Endodermal cell (in vitro differentiated cells): ENCODE measurements around the gene PLRG1. TPM values are rescaled to one million over a fixed set of nuclear protein-coding genes. Genes with fewer than 3 reads are reported as not detected.
"Not testable (repeated sequence)": the region's sequence is repeated elsewhere in the genome, so short reads cannot be mapped to it uniquely, and the experiment has no call there.

Experiments used
- DNase-seq: peaks from one replicate; pipeline ENCODE4 v3.0.0-alpha.2; 2017
- H3K27ac ChIP-seq: 2 replicates; pipeline ENCODE4 v1.5.1; 2013; ENCODE audit warnings: mild to moderate bottlenecking, low read depth, low read length, moderate library complexity
- H3K27me3 ChIP-seq: 2 replicates; pipeline ENCODE4 v1.6.1; 2013; ENCODE audit warnings: mild to moderate bottlenecking, low read length, moderate library complexity; ENCODE audit not compliant: insufficient read depth, control insufficient read depth, poor library complexity, severe bottlenecking
- H3K36me3 ChIP-seq: 2 replicates; pipeline ENCODE4 v1.7.0; 2013; ENCODE audit warnings: mild to moderate bottlenecking, low read length, moderate library complexity; ENCODE audit not compliant: control insufficient read depth, insufficient read depth
- H3K4me1 ChIP-seq: one replicate; pipeline ENCODE4 v1.7.0; 2013; ENCODE audit warnings: low read length; ENCODE audit not compliant: control insufficient read depth, insufficient read depth
- H3K4me3 ChIP-seq: 2 replicates; pipeline ENCODE4 v1.5.1; 2013; ENCODE audit warnings: mild to moderate bottlenecking, low read length, moderate library complexity
- H3K9ac ChIP-seq: 2 replicates; pipeline ENCODE4 v1.6.1; 2013; ENCODE audit warnings: mild to moderate bottlenecking, low read length, moderate library complexity; ENCODE audit not compliant: poor library complexity, severe bottlenecking; ENCODE audit errors: extremely low read depth
- H3K9me3 ChIP-seq: 2 replicates; pipeline ENCODE4 v1.6.1; 2013; ENCODE audit warnings: mild to moderate bottlenecking, low read length, moderate library complexity; ENCODE audit not compliant: control insufficient read depth
- H3K27ac Mint-ChIP-seq: 2 replicates; pipeline ENCODE4 v1.8.0; 2020; ENCODE audit warnings: mixed read lengths
- H3K27me3 Mint-ChIP-seq: 2 replicates; pipeline ENCODE4 v1.8.0; 2021; ENCODE audit warnings: mild to moderate bottlenecking, mixed read lengths; ENCODE audit not compliant: insufficient read depth
- H3K36me3 Mint-ChIP-seq: 2 replicates; pipeline ENCODE4 v1.8.0; 2020; ENCODE audit warnings: low read depth, mixed read lengths
- H3K4me1 Mint-ChIP-seq: 2 replicates; pipeline ENCODE4 v1.8.0; 2020; ENCODE audit warnings: mixed read lengths
- H3K4me3 Mint-ChIP-seq: 2 replicates; pipeline ENCODE4 v1.8.0; 2020; ENCODE audit warnings: mild to moderate bottlenecking, moderate library complexity, mixed read lengths
- H3K9me3 Mint-ChIP-seq: 2 replicates; pipeline ENCODE4 v1.8.0; 2020; ENCODE audit warnings: mild to moderate bottlenecking, mixed read lengths
- CTCF ChIP-seq: fragments of 200-600 bp; sonication (generic); conservative IDR thresholded peaks from 2 replicates; pipeline ENCODE4 v1.5.0; 2021; ENCODE audit warnings: antibody characterized with exemption, mild to moderate bottlenecking
- WGBS, 2 experiments: methylation state at CpG; one replicate each; pipeline versions ENCODE4 v1.1.5 to v1.1.7; 2013; ENCODE audit warnings: missing lambda C conversion rate in 2 of 2, mixed read lengths in 1 of 2; ENCODE audit not compliant: insufficient coverage in 1 of 2, insufficient read length in 1 of 2; 5-methylcytosine and 5-hydroxymethylcytosine counted together
- long read RNA-seq, 4 experiments: library from polyadenylated mRNA in 2 of 4; library from RNA in 1 of 4; library from capped mRNA in 1 of 4; stranded (forward) in 3 of 4; unstranded in 1 of 4; transcript quantifications; one replicate each; pipeline ENCODE4 v2.0.0, GENCODE V29; 2020 to 2021; ENCODE audit warnings: inconsistent platforms in 1 of 4
- polyA plus RNA-seq, 2 experiments: library from polyadenylated mRNA; stranded (reverse); fragments of 50-300 nt; gene quantifications; one replicate each; pipeline ENCODE4 v1.2.3, GENCODE V29; 2013
- total RNA-seq, 2 donors: library from RNA; stranded (reverse); fragmentation: NEBNext Ultra II Directional in 1 of 2; extraction: Animal tissue kit (Norgen Biotek cat#: 25700) in 1 of 2; gene quantifications; 2 replicates in 1 of 2; 3 replicates in 1 of 2; pipeline ENCODE4 v1.2.1, GENCODE V29; 2021

Gene PLRG1
- 100 to 1,000 TPM; 132 to 235 TPM for total RNA-seq
- 93.5 TPM for polyA plus RNA-seq (2013, experiment 1 of 2)
- polyA plus RNA-seq (2013, experiment 2 of 2), result 98.4 TPM
- long read RNA-seq, experiment 1, transcript PLRG1-202 (15 exons, 3,351 nt), result major isoform, 13 of 43 reads
- long read RNA-seq, experiment 1, partial matches to known transcripts, result 9 of 43 reads
- long read RNA-seq, experiment 1, other reads (novel, unspliced or antisense), result 21 of 43 reads
- long read RNA-seq, experiment 2, transcript PLRG1-201 (15 exons, 1,673 nt), result minor isoform, 5 of 206 reads
- long read RNA-seq, experiment 2, transcript PLRG1-202 (15 exons, 3,351 nt), result major isoform, 155 of 206 reads
- long read RNA-seq, experiment 2, partial matches to known transcripts, result 18 of 206 reads
- long read RNA-seq, experiment 2, other reads (novel, unspliced or antisense), result 27 of 206 reads
- long read RNA-seq, experiment 3, transcript PLRG1-202 (15 exons, 3,351 nt), result major isoform, 604 of 764 reads
- long read RNA-seq, experiment 3, transcript PLRG1-201 (15 exons, 1,673 nt), result minor isoform, 18 of 764 reads
- long read RNA-seq, experiment 3, partial matches to known transcripts, result 29 of 764 reads
- long read RNA-seq, experiment 3, other reads (novel, unspliced or antisense), result 111 of 764 reads
- long read RNA-seq, experiment 4, transcript PLRG1-201 (15 exons, 1,673 nt), result minor isoform, 10 of 422 reads
- long read RNA-seq, experiment 4, transcript PLRG1-202 (15 exons, 3,351 nt), result major isoform, 343 of 422 reads
- long read RNA-seq, experiment 4, partial matches to known transcripts, result 30 of 422 reads
- long read RNA-seq, experiment 4, other reads (novel, unspliced or antisense), result 37 of 422 reads

GRCh38 chr4:154549894-154550790, at the start of gene PLRG1:
Gene PLRG1, minus strand, starts transcription at chr4:154550400. Its CDS starts 92 bp downstream, at chr4:154550308.
- Histone ChIP-seq H3K4me1 (peaks cover 3% of the 10 kb centered on the region), H3K9ac (peak within 1 kb of the TSS; percentile 82), H3K27ac (peak within 1 kb of the TSS; percentile 10), H3K9me3 (no peaks in the 10 kb centered on the region), H3K36me3 (peaks cover 34% of the 10 kb centered on the region), H3K4me3 (peak within 1 kb of the TSS; percentile 96), H3K27me3 (no peaks in the 10 kb centered on the region)
- peak within 1 kb of the TSS; percentile 99 for H3K4me3 Mint-ChIP-seq
- peaks cover 3% of the 10 kb centered on the region for H3K27me3 Mint-ChIP-seq
- DNase-seq, result peak; percentile 98
- H3K36me3 Mint-ChIP-seq, result peaks cover 25% of the 10 kb centered on the region
- H3K27ac Mint-ChIP-seq, result peak within 1 kb of the TSS; percentile 97
- TF ChIP-seq CTCF, result peak; percentile 43
- peaks cover 9% of the 10 kb centered on the region for H3K4me1 Mint-ChIP-seq
- 0 to 5% methylated on average over 22 to 51 of the region's 51 CpGs for WGBS, 2 experiments
- H3K9me3 Mint-ChIP-seq, result no peaks in the 10 kb centered on the region

- H3K9me3 Mint-ChIP-seq, result no peaks in the 10 kb centered on the region
- Histone ChIP-seq H3K4me1 (no peaks in the 10 kb centered on the region), H3K27me3 (no peaks in the 10 kb centered on the region), H3K27ac (no peak overlapping the region), H3K9me3 (no peaks in the 10 kb centered on the region), H3K36me3 (no peaks in the 10 kb centered on the region), H3K4me3 (no peak overlapping the region), H3K9ac (no peak overlapping the region)
- DNase-seq, result no peak
- 91 to 94% methylated on average over 5 to 7 of the region's 7 CpGs for WGBS, 2 experiments
- no peak overlapping the region for H3K27ac Mint-ChIP-seq
- no peaks in the 10 kb centered on the region for H3K36me3 Mint-ChIP-seq
- TF ChIP-seq CTCF, result no peak
- no peaks in the 10 kb centered on the region for H3K27me3 Mint-ChIP-seq
- H3K4me1 Mint-ChIP-seq, result peaks cover 3% of the 10 kb centered on the region
- H3K4me3 Mint-ChIP-seq, result no peak overlapping the region
Observed at GRCh38 chr4:154597798-154598774, 47.9 kb upstream of the PLRG1 start.

- not testable (repeated sequence) for DNase-seq, H3K4me3 ChIP-seq, H3K27me3 ChIP-seq, H3K4me3 Mint-ChIP-seq, H3K9ac ChIP-seq, H3K36me3 ChIP-seq, H3K9me3 ChIP-seq, H3K27ac ChIP-seq, H3K27me3 Mint-ChIP-seq, H3K9me3 Mint-ChIP-seq, H3K36me3 Mint-ChIP-seq, H3K4me1 ChIP-seq, H3K27ac Mint-ChIP-seq, H3K4me1 Mint-ChIP-seq
- 87 to 95% methylated on average over 10 to 11 of the region's 11 CpGs for WGBS, 2 experiments
Observed at GRCh38 chr4:154597281-154597680, 47.1 kb upstream of the PLRG1 start.
